Fibroblast of pulmonary artery (primary cell): ENCODE measurements around the gene ARHGAP23.

ENCODE experiments used
- DNase-seq: peaks from one replicate; pipeline ENCODE4 v3.0.0-alpha.2; 2010; ENCODE audit warnings: low read depth
- H3K4me3 ChIP-seq: replicated peaks from 2 replicates; pipeline ENCODE4 v1.5.1; 2011; ENCODE audit warnings: low read depth, mild to moderate bottlenecking, control low read depth, low read length, moderate library complexity
- CTCF ChIP-seq: IDR thresholded peaks from 2 replicates; pipeline ENCODE4 v1.5.1; 2011; ENCODE audit warnings: mild to moderate bottlenecking, control low read depth, low read length, inconsistent platforms; ENCODE audit errors: missing control alignments

Gene ARHGAP23

GRCh38 chr17:38427160-38427949 is 909 bp upstream of the ARHGAP23 start:
- DNase-seq, result no peak
- H3K4me3 ChIP-seq, result peak overlapping the region; percentile 74
- TF ChIP-seq CTCF, result no peak

- no peak for TF ChIP-seq CTCF
- peak; percentile 40 for DNase-seq
Measured at GRCh38 chr17:38428643-38429371, 543 bp downstream of the ARHGAP23 start.

GRCh38 chr17:38429476-38430100 is 1.3 kb downstream of the ARHGAP23 start:
- TF ChIP-seq CTCF, result no peak
- H3K4me3 ChIP-seq, result peak overlapping the region; percentile 74
- no peak for DNase-seq

More at GRCh38 chr17:38428643-38429371, 543 bp downstream of the ARHGAP23 start:
- peak overlapping the region; percentile 74 for H3K4me3 ChIP-seq

GRCh38 chr17:38430316-38430715 is 2.1 kb downstream of the ARHGAP23 start:
- H3K4me3 ChIP-seq, result peak overlapping the region; percentile 17
- peak; percentile 74 for DNase-seq
- TF ChIP-seq CTCF, result no peak

GRCh38 chr17:38430822-38431221 is 2.6 kb downstream of the ARHGAP23 start:
- TF ChIP-seq CTCF, result no peak
- DNase-seq, result no peak
- no peak overlapping the region for H3K4me3 ChIP-seq

- TF ChIP-seq CTCF, result no peak
- DNase-seq, result no peak
- no peak overlapping the region for H3K4me3 ChIP-seq
Measured at GRCh38 chr17:38431346-38432145, 3.3 kb downstream of the ARHGAP23 start.
